Frontal cortex (tissue), 4 donors: ENCODE measurements around the gene VPS13C. TPM values are rescaled to one million over a fixed set of nuclear protein-coding genes. Genes with fewer than 3 reads are reported as not detected.

Source experiments
- DNase-seq, 2 donors: peaks; one replicate each; pipeline ENCODE4 v3.0.0; 2012; ENCODE audit warnings: low spot score in 2 of 2
- FAIRE-seq: peaks from 2 replicates; lab custom pipeline; 2012; peaks lifted over from hg19 to GRCh38; lab: Jason Lieb, UNC
- total RNA-seq: library from RNA; depleted of rRNA; stranded (reverse); fragments of >200 nt; gene quantifications from one replicate; pipeline ENCODE4 v1.2.3, GENCODE V29; 2014
- donor health status: control.
- donor health status: control.
- donor health status: control.

Gene VPS13C
- total RNA-seq, 1 donor from 2014 or later, result 95.4 TPM

- DNase-seq, result no peak
- FAIRE-seq, result no peak
These were observed 85.5 kb downstream of the VPS13C start for GRCh38 chr15:61974759-61975158.

- FAIRE-seq (no peak), DNase-seq (no peak)
These were observed 86.1 kb downstream of the VPS13C start for GRCh38 chr15:61974118-61974517.

GRCh38 chr15:61951949-61952348 is 108.3 kb downstream of the VPS13C start:
- no peak for DNase-seq
- no peak for FAIRE-seq

GRCh38 chr15:61946778-61947177 is 113.5 kb downstream of the VPS13C start:
- FAIRE-seq (no peak), DNase-seq (no peak)

DNA sequence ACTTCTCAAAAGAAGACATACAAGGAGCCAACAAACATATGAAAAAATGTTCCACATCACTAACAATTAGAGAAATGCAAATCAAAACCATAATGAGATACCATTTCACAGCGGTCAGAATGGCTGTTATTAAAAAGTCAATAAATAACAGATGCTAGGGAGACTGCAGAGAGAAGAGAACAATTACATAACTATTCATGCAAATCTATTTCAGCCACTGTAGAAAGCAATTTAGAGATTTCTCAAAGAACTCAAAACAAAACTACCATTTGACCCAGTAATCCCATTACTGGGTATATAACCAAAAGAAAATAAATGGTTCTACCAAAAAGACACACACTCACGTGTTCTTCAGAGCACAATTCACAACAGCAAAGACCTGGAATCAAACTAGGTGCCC is 116.3 kb downstream of the VPS13C start:
- no peak for FAIRE-seq

DNA sequence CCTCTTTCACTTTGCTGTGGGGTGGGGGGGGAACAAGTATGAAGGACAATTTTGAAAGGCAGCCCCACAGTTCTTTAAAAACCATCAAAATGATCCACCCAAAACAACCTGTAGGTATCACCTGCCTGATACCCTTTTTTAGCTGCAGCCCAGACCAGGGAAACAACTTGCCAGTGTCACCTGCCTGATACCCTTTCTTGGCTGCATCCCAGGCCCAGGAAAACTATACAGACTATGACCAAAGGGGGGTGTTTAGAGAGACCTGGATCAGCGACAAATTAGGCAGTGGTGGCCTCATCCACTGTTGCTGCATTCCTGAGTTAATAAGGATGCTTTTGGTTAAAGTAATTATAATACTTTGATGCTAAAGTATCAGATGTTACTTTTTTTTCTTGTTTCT is 122.0 kb downstream of the VPS13C start:
- DNase-seq, result no peak
- FAIRE-seq, result no peak

More for the DNA sequence above, 116.3 kb downstream of the VPS13C start:
- DNase-seq, result no peak

DNA sequence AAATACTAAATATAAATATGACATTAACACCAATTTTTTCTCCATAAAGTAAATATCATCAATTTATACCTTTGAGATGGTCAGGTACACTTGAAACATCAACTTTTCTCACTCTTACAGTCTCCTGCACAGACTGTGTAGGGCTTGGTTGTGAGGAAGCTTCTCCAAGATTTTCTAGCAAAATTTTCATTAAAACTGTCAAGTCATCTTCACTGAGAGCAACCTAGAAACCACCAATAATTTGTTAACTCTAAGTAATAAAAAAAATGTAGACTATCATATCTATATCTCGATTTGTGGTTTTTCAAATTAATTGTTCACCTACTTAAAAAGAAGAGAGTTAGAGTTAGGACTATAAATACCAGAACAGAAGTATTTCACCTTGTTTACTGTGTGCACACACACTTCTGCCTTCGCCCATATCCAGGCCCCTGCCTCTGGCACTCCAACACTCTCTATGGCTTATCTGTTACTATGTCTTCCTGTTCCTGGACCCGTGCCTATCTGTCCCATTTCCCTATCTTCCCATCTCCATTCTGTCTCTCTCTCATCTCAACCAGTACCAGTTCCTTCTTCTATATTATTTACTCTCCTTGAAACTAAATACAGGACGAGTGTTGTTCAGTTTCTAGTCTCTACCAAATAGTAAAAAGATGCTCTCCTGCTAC is 123.6 kb downstream of the VPS13C start:
- no peak for FAIRE-seq
- DNase-seq, result no peak

DNA sequence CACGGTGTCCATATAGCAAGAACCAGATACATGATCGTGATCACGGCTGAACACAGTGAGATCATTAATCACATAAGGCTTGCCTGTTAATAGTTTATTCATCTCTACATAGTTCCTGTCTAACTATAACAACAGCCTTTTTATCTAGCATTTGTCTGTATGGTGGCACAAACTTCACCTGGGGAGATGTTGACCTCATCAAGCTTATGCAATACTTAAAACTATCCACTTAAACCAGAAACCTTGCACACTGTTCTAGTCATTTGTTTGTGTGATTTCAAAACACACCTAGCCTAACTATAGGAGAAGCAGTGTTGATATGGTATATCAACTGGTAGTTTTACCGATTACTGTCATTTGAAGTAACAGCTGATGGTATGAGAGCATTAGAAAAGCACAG is 124.8 kb downstream of the VPS13C start:
- FAIRE-seq (no peak), DNase-seq (no peak)

GRCh38 chr15:61929452-61929851 is 130.8 kb downstream of the VPS13C start:
- FAIRE-seq (no peak), DNase-seq (no peak)

- DNase-seq, result no peak
- no peak for FAIRE-seq
These were observed 137.1 kb downstream of the VPS13C start for GRCh38 chr15:61923173-61923572.

- no peak for DNase-seq
- FAIRE-seq, result no peak
These were observed 139.2 kb downstream of the VPS13C start for GRCh38 chr15:61921093-61921492.

GRCh38 chr15:61917457-61917856 is 142.8 kb downstream of the VPS13C start:
- DNase-seq, result no peak
- no peak for FAIRE-seq

- DNase-seq (no peak), FAIRE-seq (no peak)
These were observed 144.1 kb downstream of the VPS13C start for GRCh38 chr15:61916104-61916503.

DNA sequence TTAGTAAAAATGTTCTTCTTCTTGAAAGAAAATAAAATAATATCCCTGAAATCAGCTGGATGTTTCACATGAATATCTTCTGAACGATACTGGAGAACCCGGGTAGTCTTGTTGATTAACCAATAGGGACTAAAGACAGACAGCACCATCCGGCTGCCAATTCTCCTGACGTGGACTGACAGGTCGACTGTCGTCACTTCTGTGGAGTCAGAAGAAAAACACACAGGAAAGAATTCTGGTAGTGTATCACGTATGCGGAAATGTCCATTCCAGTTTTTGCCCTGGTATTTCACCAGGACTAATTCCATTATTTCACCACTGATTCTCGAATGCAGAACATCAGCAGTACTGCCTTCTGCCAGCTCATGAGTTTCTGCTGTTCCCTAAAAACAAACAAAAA is 144.6 kb downstream of the VPS13C start:
- DNase-seq, result no peak
- FAIRE-seq, result no peak

GRCh38 chr15:61910839-61911369 is 149.3 kb downstream of the VPS13C start:
- FAIRE-seq, result no peak

GRCh38 chr15:61908241-61908640 is 152.0 kb downstream of the VPS13C start:
- DNase-seq (no peak), FAIRE-seq (peak; percentile 13)

More at GRCh38 chr15:61910839-61911369, 149.3 kb downstream of the VPS13C start:
- DNase-seq, result no peak

DNA sequence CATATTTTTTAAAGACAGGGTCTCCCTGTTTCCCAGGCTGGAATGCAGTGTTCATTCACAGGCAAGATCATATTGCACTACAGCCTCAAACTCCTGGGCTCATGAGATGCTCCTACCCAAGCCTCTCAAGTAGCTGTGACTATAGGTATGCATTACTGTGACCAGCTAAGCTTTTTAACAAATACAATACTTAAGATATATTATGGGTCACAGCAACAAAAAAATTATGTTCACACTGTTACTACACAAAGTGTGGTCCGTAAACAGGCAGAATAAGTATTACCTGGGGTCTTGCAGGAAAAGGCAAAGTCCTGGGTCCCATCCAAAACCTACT is 152.5 kb downstream of the VPS13C start:
- FAIRE-seq (no peak), DNase-seq (no peak)

DNA sequence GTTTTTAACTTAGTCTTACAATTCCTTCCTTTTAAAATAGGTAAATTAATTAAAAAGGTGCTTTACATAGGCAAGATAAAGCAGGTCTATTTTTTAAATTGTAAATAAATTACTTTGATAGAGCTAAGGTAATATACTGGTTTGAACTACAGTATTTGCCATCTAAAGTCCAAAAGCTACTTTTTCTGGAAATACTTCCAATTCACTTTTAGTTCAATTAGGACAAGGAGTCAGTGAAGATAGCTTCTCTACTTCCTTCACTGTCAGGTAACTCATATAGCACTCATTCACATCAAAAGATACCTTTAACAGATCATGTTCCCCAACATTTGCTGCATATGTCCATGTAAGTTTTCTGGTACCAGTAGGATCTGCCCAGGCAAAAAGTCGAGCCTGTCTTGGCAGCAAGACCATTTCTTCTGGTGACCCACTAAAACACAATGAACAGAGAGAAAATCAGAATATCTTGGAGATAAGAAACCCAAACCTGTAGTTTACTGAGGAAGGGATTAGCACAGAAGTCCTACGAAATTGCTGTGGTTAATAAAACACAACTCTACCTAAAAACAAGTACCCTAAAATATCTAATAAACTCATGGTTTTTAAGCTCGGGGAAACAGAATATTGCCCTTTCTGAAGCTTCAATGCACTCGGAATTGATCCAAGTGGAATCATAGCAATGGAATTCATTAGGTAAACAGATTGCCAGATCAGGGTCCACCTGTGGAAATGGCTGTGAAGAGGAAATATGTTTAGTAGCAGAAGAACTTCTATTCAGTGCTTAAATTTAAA is 153.1 kb downstream of the VPS13C start:
- DNase-seq (no peak), FAIRE-seq (no peak)

GRCh38 chr15:61893146-61893545 is 167.1 kb downstream of the VPS13C start:
- no peak for FAIRE-seq
- DNase-seq, result no peak

- no peak for DNase-seq
- FAIRE-seq, result no peak
These were observed 168.1 kb downstream of the VPS13C start for GRCh38 chr15:61892140-61892539.

DNA sequence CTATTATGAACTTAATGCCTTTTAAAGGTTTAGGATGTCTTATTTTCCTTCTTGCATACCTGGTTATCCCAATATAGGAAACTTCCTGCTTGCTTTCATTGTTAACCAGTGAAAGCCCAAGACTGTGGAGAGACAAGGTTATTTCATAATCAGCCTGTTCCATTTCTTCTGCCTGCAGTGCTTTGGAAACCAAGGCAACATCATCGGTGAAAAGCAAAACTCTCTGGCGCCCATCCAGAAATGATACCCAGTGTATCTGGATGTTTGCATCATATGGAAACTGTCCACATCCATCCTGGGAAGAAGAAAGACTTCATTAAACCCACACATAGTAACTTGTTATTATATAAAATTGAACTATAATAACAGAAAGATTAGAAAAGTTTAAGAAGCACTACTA is 170.1 kb downstream of the VPS13C start:
- DNase-seq, result no peak
- no peak for FAIRE-seq
